ENCODE results near the gene LIMS3. TPM values are rescaled to one million over a fixed set of nuclear protein-coding genes. Genes with fewer than 3 reads are reported as not detected.
"Not testable (repeated sequence)": the region's sequence is repeated elsewhere in the genome, so short reads cannot be mapped to it uniquely, and the experiment has no call there.

The LIMS3 gene
- total and polyA plus RNA-seq, 12 donors = 1.9 to 17.3 (median 9.2) TPM

DNA sequence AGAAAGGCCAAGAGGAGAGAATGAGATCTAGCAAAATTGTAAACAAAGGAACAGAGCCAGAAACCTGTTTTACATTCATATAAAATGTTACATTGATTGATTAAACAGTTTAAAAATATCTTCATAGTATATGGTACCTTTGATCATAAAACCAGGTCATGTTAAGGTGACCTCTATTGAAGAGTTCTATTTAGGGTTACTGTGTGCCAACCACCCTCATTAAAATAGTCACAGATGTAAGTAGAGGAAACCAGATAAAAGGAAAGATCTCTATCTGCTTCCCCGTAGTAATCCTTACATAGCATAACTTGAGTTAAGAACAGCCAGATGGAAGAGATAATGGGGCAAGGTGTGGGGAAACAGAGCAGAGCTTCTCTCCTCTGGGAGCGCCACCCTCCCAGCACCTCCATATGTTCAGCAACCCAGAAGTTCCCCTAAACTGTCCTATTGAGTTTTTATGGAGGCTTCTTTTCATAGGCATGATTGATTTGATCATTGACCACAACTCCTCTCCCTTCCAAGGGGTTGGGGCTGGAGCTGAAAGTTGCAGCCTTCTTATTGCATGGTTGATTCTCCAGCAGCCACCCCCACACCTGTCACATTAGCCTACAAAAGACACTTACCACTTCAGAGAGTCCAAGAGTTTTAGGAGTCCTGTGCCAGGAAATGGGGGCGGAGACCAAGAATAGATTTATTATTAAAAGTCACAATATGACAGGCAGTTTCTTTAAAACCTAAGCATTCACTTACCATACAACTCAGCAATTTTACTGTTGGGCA lies 3.2 kb upstream of the LIMS3 start:
- H3K27ac ChIP-seq; H3K4me1 ChIP-seq (replicated peaks in 1 of 2); DNase-seq; H3K36me3 ChIP-seq (replicated peaks in 1 of 2); intact Hi-C loops (cut with DNase I); H3K9me3 ChIP-seq (replicated peaks in 1 of 3); H3K27me3 ChIP-seq; H3K4me3 ChIP-seq: not testable (repeated sequence)
- WGBS, 4 donors = no CpG with 5 or more reads among the region's 3 CpGs

GRCh38 chr2:109896212-109896611 lies 2.3 kb upstream of the LIMS3 start:
- WGBS, 4 donors = no CpG with 5 or more reads among the region's 4 CpGs

DNA sequence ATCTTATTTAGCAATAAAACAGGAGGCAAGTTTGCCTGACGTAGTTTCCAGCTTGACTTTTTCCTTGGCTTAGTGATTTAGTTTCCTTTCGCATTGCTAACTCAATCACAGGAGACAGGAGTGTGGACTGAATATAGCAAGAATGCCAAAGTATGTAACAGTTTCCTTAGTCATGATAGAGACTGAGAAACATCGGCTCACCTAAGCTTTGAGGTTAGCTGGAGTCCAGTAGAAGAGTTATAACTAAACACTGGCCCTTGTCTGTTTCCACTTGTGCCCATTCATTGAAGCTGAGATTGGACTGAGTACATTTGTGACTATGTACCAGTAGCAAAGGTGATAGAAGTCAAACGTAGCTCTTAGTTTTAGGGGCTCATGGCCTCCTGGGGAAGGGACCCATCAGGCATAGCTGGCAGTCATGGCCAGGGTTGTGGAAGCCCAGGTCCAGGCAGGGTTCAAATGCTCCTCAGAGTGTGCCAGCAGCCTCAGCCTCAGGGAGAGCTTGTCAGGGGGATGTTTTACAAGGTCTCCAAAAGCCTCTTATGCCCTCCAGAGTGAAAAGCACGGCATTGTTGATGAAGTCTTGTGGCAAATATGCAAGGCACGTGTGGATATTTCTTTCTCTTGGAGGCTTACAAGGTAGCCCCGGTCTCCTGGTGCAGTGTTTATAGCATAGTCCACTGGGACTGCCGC lies 573 bp upstream of the LIMS3 start:
- no CpG with 5 or more reads among the region's 8 CpGs for WGBS, 4 donors
- intact Hi-C loops (cut with DNase I) = not testable (repeated sequence)

More at GRCh38 chr2:109896212-109896611, 2.3 kb upstream of the LIMS3 start:
- H3K9me3 ChIP-seq (replicated peaks in 1 of 3); H3K4me1 ChIP-seq (replicated peaks in 1 of 2); H3K36me3 ChIP-seq (replicated peaks in 1 of 2); H3K4me3 ChIP-seq; H3K27ac ChIP-seq; intact Hi-C loops (cut with DNase I); H3K27me3 ChIP-seq; DNase-seq: not testable (repeated sequence)

DNA sequence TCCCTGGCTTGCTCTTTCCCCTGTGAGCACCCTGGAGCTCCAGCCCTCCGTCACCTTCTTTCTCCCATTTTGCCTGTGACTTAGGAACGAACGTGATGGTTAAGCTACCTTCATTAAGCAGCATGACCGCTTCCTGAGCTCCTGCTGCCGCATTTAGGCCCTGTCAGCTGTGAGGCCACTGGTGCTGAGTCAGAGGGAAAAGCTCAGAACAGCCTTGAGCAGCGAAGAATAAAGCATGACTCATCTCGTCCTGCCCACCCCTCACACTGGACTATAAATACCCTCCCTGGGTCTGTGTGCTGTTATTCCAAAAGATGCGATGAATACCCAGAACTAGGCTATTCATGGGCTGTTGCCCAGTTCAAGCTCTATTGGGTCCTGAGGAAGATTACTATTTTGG lies 7.3 kb downstream of the LIMS3 start:
- not testable (repeated sequence) for DNase-seq; H3K36me3 ChIP-seq (replicated peaks in 1 of 2)
- WGBS, 4 donors = no CpG with 5 or more reads among the region's 8 CpGs

More for the DNA sequence above, 573 bp upstream of the LIMS3 start:
- not testable (repeated sequence) for DNase-seq; H3K4me1 ChIP-seq (replicated peaks in 1 of 2); H3K27me3 ChIP-seq; H3K9me3 ChIP-seq (replicated peaks in 1 of 3); H3K27ac ChIP-seq; H3K36me3 ChIP-seq (replicated peaks in 1 of 2); H3K4me3 ChIP-seq

GRCh38 chr2:109908626-109909025 lies 10.1 kb downstream of the LIMS3 start:
- H3K27me3 ChIP-seq; H3K9me3 ChIP-seq (replicated peaks in 1 of 3); H3K4me1 ChIP-seq (replicated peaks in 1 of 2); H3K36me3 ChIP-seq (replicated peaks in 1 of 2); H3K27ac ChIP-seq; H3K4me3 ChIP-seq; intact Hi-C loops (cut with DNase I); DNase-seq: not testable (repeated sequence)
- WGBS, 4 donors = no CpG with 5 or more reads among the region's 2 CpGs

More for the DNA sequence above, 7.3 kb downstream of the LIMS3 start:
- H3K27ac ChIP-seq; H3K9me3 ChIP-seq (replicated peaks in 1 of 3); H3K4me3 ChIP-seq; H3K4me1 ChIP-seq (replicated peaks in 1 of 2); H3K27me3 ChIP-seq; intact Hi-C loops (cut with DNase I): not testable (repeated sequence)

DNA sequence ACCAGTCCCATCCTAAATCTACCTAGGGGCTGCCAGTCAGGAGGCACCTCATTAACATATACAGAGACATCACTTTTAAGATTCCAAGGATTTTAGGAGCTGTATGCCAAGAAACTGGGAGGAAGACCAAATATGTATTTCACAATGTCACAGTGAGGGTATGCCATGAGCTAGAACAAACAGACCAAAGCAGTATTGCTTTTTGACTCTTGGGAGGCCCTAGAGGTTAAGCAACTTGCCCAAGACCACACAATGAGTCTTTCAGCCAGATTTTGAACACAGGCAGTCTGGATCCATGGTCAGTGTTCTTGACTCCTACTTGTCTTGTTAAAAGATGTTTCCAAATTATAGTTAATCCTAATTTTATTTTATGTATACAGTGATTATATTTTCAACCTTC lies 12.3 kb downstream of the LIMS3 start:
- H3K9me3 ChIP-seq (replicated peaks in 1 of 3); H3K27me3 ChIP-seq; intact Hi-C loops (cut with DNase I); H3K4me3 ChIP-seq; H3K27ac ChIP-seq; H3K4me1 ChIP-seq (replicated peaks in 1 of 2); H3K36me3 ChIP-seq (replicated peaks in 1 of 2); DNase-seq: not testable (repeated sequence)

- WGBS, 4 donors = 86 to 100% (median 100%) methylated on average over 1 of the region's 2 CpGs
- intact Hi-C loops (cut with DNase I); H3K27me3 ChIP-seq; H3K4me3 ChIP-seq; H3K36me3 ChIP-seq (replicated peaks in 1 of 2); DNase-seq; H3K27ac ChIP-seq; H3K9me3 ChIP-seq (replicated peaks in 1 of 3); H3K4me1 ChIP-seq (replicated peaks in 1 of 2): not testable (repeated sequence)
Measured at GRCh38 chr2:109913911-109914310, 15.4 kb downstream of the LIMS3 start.

DNA sequence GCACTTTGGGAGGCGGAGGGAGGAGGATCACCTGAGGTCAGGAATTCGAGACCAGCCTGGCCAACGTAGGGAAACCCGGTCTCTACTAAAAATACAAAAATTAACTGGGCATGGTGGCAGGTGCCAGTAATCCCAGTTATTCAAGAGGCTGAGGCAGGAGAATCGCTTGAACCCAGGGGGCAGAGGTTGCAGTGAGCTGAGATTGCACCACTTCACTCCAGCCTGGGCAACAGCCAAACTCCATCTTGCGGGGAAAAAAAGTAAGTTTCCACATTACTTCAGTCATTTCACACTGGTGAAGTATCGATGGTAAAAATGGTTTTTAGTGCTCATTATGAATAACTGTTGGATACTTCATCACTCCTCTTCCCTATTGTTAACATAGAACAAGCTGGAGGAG lies 16.1 kb downstream of the LIMS3 start:
- WGBS, 4 donors = no CpG with 5 or more reads among the region's 7 CpGs
- H3K4me1 ChIP-seq (replicated peaks in 1 of 2); H3K27me3 ChIP-seq; H3K27ac ChIP-seq; H3K4me3 ChIP-seq; intact Hi-C loops (cut with DNase I); DNase-seq; H3K36me3 ChIP-seq (replicated peaks in 1 of 2); H3K9me3 ChIP-seq (replicated peaks in 1 of 3): not testable (repeated sequence)

GRCh38 chr2:109915830-109916229 lies 17.3 kb downstream of the LIMS3 start:
- DNase-seq; intact Hi-C loops (cut with DNase I); H3K4me1 ChIP-seq (replicated peaks in 1 of 2); H3K27me3 ChIP-seq; H3K4me3 ChIP-seq; H3K27ac ChIP-seq; H3K36me3 ChIP-seq (replicated peaks in 1 of 2); H3K9me3 ChIP-seq (replicated peaks in 1 of 3): not testable (repeated sequence)
- no CpG with 5 or more reads among the region's 5 CpGs for WGBS, 4 donors

GRCh38 chr2:109920162-109920561 lies 21.7 kb downstream of the LIMS3 start:
- intact Hi-C loops (cut with DNase I); H3K9me3 ChIP-seq (replicated peaks in 1 of 3); H3K4me3 ChIP-seq; DNase-seq; H3K27ac ChIP-seq; H3K4me1 ChIP-seq (replicated peaks in 1 of 2); H3K27me3 ChIP-seq; H3K36me3 ChIP-seq (replicated peaks in 1 of 2): not testable (repeated sequence)
- no CpG with 5 or more reads among the region's 2 CpGs for WGBS, 4 donors

DNA sequence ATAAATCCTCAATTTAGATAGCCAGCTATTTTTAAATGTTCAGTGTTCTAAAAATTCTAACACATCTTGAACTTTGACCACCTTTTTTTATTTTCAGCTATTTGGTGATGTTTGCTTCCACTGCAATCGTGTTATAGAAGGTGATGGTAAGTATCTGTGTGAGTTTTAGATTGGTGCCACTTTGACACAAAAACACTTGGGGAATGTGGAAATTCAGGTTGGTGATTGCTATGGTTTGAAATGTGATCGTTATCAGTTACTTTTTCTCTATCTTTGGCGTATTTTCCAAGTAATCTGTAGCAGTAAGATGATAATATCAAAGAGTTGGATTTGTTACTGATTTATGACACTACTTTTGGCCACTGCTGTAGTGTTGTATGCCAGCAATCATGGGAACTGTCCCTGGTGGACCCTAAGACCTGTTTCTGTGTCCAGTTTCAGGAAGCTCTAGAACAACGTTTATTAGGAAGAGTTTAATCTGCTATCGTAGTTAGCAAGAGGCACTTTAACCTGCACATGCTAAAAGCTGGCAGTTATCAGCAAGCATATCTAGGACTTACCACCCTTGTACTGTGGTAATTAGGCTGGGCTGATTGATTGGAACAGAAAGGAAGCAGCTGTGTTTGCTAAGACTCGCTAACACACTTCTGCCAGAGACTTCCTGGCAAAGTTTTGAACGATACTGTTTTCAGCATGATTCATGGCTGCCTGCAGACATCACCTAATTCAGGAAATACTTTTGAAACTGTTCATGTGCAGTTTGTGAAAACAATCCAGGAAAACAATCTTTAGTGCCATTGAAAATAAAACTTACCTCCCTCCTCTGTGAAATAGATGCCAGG lies 23.3 kb downstream of the LIMS3 start:
- H3K4me1 ChIP-seq (replicated peaks in 1 of 2); intact Hi-C loops (cut with DNase I); H3K27ac ChIP-seq; DNase-seq; H3K4me3 ChIP-seq; H3K27me3 ChIP-seq; H3K9me3 ChIP-seq (replicated peaks in 1 of 3); H3K36me3 ChIP-seq (replicated peaks in 1 of 2): not testable (repeated sequence)
- WGBS, 4 donors = no CpG with 5 or more reads among the region's 7 CpGs
